ENCODE data around the gene CYGB.

DNA sequence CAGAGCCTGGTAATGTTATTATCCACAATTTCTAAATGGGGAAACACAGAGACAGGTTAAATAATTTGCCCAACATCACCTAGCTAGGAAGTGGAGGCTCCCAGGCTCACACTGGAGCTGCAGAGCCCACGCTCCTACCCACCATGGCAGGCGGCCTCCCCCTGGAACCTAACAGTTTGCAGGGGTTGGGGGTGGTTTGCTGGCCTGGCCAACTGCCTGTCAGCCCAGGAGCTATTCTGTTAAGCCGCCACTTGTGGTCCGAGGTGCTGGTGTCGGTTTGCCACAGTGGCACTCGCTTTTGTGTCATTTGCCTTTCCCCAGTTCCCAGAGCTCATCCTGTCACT, 5.9 kb upstream of the CYGB start:
- TF ChIP-seq, protein P1, sequence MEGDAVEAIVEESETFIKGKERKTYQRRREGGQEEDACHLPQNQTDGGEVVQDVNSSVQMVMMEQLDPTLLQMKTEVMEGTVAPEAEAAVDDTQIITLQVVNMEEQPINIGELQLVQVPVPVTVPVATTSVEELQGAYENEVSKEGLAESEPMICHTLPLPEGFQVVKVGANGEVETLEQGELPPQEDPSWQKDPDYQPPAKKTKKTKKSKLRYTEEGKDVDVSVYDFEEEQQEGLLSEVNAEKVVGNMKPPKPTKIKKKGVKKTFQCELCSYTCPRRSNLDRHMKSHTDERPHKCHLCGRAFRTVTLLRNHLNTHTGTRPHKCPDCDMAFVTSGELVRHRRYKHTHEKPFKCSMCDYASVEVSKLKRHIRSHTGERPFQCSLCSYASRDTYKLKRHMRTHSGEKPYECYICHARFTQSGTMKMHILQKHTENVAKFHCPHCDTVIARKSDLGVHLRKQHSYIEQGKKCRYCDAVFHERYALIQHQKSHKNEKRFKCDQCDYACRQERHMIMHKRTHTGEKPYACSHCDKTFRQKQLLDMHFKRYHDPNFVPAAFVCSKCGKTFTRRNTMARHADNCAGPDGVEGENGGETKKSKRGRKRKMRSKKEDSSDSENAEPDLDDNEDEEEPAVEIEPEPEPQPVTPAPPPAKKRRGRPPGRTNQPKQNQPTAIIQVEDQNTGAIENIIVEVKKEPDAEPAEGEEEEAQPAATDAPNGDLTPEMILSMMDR (IDR thresholded peaks at IDR 0.05): no peak
- TF ChIP-seq POLR2A (IDR thresholded peaks at IDR 0.05): no peak

All from adrenal gland (tissue), 5 donors.